ENCODE measurements around the gene CITED1. TPM values are rescaled to one million over a fixed set of nuclear protein-coding genes. Genes with fewer than 3 reads are reported as not detected.
A peak's percentile ranks its signal among the peaks of the same experiment; 100 is the strongest.

CITED1 gene
- total and polyA plus RNA-seq, 7 donors: 0.19 to 2.3 (median 0.78) TPM; not detected in 3

GRCh38 chrX:72316408-72317110, 10.8 kb upstream of the CITED1 start:
- H3K4me1 ChIP-seq: no peaks in the 10 kb centered on the region
- H3K9me3 ChIP-seq: no peaks in the 10 kb centered on the region
- DNase-seq (no peak), ATAC-seq (no peak)
- peaks cover 0 to 39% (median 0%) of the 10 kb centered on the region in 3 donors for H3K27me3 ChIP-seq (ENCODE audit: insufficient read depth in 3 of 3, low read length in 2 of 3)
- no peak overlapping the region for H3K4me3 ChIP-seq
- intact Hi-C loops (cut with DNase I): no loop called here
- no peaks in the 10 kb centered on the region for H3K36me3 ChIP-seq (ENCODE audit: insufficient read depth in 1 of 2, low read depth in 1 of 2)
- WGBS, 3 donors: 34 to 39% (median 35%) methylated on average over 10 to 12 of the region's 12 CpGs
- no peak overlapping the region for H3K27ac ChIP-seq
- no peak for TF ChIP-seq CTCF (IDR thresholded peaks at IDR 0.05)

DNA sequence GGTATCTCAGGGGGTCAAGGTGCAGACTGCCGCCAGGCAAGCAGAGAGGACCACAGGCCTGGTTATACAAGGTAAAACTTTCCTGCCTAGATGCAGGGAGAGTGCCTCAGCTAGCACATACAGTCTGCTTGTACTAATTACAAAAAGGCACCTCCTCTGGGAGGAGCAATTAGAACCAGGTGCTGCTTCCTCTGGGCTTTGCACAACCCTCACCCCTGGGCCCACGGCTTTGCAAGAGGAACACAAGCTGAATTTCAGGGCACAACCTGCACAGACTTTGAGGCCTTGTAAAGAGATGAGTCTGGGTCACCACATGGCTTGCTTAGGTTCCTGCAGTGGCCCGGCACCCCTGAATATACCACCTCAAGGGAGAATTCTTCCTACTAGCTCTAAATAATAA, 9.2 kb upstream of the CITED1 start:
- Histone ChIP-seq H3K36me3 (ENCODE audit: insufficient read depth in 1 of 2, low read depth in 1 of 2) (no peaks in the 10 kb centered on the region), H3K27ac (no peak overlapping the region), H3K27me3 (ENCODE audit: insufficient read depth in 3 of 3, low read length in 2 of 3) (peaks cover 0 to 43% (median 0%) of the 10 kb centered on the region in 3 donors), H3K9me3 (no peaks in the 10 kb centered on the region), H3K4me3 (no peak overlapping the region), H3K4me1 (no peaks in the 10 kb centered on the region)
- no peak for TF ChIP-seq CTCF (IDR thresholded peaks at IDR 0.05)
- 90 to 96% (median 95%) methylated on average over 3 of the region's 3 CpGs for WGBS, 3 donors
- DNase-seq: no peak
- intact Hi-C loops (cut with DNase I): no loop called here
- ATAC-seq: no peak

DNA sequence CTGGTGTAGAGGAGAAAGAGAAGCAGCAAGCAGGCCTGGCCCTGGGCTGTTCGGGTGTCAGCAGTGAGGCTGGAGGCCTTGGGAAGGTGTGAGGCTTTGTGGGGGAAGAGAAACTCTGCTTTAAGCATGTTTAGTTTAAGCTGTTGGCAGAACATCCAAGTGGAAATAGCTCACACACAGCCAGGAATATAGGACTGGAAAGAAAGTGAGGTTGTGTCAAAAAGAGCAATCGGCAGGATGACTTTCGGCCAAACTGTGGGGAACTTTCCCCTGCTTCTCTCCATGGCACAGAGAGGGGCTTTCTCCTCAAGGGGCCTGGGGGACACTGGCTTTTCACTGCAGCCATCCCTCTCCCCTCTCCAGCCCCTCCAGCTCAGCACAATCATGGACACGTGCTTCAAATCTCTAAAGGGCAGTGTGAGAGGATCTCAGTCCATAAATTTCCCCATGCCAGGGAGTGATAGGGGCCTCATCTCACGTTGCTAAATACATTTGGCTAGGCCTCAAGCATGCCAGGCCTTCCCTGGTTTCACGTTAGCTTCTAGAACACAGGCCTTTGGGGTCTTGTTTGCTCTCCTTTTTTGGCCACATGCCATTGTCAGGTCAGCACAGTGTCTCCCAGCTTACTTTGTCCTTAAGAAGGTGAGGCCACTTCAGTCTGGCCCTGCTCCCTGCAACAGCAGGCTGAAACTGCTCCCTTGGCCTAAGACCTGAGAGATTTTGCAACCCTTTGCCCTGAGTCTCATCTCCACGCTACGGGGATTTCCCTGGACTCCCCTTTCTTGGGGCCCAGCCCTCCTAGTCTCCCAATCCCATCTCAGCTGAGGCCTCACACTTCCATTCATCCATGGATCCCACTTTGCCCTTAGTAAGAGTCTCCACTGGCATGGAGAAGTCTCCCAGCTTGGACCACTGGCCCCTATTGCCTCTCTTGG, 8.3 kb upstream of the CITED1 start:
- ATAC-seq (peak in 1 of 4 donors; percentile 27), DNase-seq (no peak)
- no peak overlapping the region for H3K4me3 ChIP-seq
- H3K36me3 ChIP-seq (ENCODE audit: insufficient read depth in 1 of 2, low read depth in 1 of 2): no peaks in the 10 kb centered on the region
- no peak overlapping the region for H3K27ac ChIP-seq
- no peaks in the 10 kb centered on the region for H3K9me3 ChIP-seq
- intact Hi-C loops (cut with DNase I): no loop called here
- H3K4me1 ChIP-seq: no peaks in the 10 kb centered on the region
- peaks cover 0 to 51% (median 0%) of the 10 kb centered on the region in 3 donors for H3K27me3 ChIP-seq (ENCODE audit: insufficient read depth in 3 of 3, low read length in 2 of 3)
- 40 to 56% (median 53%) methylated on average over 8 of the region's 8 CpGs for WGBS, 3 donors
- TF ChIP-seq CTCF (IDR thresholded peaks at IDR 0.05): no peak

DNA sequence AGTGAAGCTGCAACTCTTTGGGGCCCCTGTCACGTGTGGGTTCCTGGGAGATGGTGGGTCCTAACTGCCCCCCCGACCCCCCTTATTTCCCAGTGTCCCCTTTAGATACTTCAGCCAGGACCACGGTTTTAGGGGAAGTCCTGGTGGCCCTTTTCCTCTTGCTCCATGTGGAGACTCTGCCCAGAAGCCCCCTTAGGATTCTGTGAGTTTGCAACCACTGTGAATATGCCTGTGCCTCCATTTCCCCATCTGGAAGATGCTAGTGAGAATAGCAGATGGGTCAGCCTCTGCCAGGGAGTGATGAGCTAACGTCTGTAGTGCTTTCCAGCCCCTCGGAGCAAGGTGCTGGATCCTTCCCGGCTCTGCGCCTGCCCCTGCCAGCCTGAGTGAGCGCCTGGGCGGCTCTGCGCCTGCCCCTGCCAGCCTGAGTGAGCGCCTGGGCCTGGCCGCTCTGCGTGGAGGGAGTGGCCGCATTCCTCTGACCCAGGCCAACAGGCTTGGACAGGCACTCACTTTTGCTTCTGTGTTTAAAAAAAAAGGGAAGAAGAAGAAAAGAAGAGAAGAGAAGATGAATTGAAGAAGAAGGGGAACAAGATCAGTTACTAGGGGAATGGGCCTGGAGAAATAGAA, 6.7 kb upstream of the CITED1 start:
- ATAC-seq (no peak), DNase-seq (no peak)
- Histone ChIP-seq H3K4me1 (no peaks in the 10 kb centered on the region), H3K27ac (no peak overlapping the region), H3K4me3 (no peak overlapping the region), H3K27me3 (ENCODE audit: insufficient read depth in 3 of 3, low read length in 2 of 3) (peaks cover 0 to 54% (median 0%) of the 10 kb centered on the region in 3 donors), H3K9me3 (no peaks in the 10 kb centered on the region), H3K36me3 (ENCODE audit: insufficient read depth in 1 of 2, low read depth in 1 of 2) (no peaks in the 10 kb centered on the region)
- TF ChIP-seq CTCF (IDR thresholded peaks at IDR 0.05): no peak
- WGBS, 3 donors: 55 to 76% (median 66%) methylated on average over 14 of the region's 14 CpGs
- intact Hi-C loops (cut with DNase I): no loop called here

Data from psoas muscle (tissue), 8 donors.